Panc1 (cell line): ENCODE measurements around the gene JMJD1C.

Experiments
- REST ChIP-seq, 2 experiments: IDR thresholded peaks; 2 replicates each; pipeline ENCODE4 v1.6.1; 2011 to 2012; ENCODE audit warnings: low read depth in 2 of 2, control low read depth in 1 of 2, low read length in 1 of 2, mild to moderate bottlenecking in 1 of 2, moderate library complexity in 1 of 2; ENCODE audit not compliant: insufficient read depth in 1 of 2
- SIN3A ChIP-seq: IDR thresholded peaks from 2 replicates; pipeline ENCODE4 v1.6.1; 2012; ENCODE audit warnings: low read depth, mild to moderate bottlenecking, low read length, moderate library complexity, borderline replicate concordance; ENCODE audit not compliant: insufficient read depth
- TCF7L2 ChIP-seq: IDR thresholded peaks from 2 replicates; pipeline ENCODE4 v1.6.1; 2011; ENCODE audit warnings: mild to moderate bottlenecking, low read depth, low read length, inconsistent platforms
- TF ChIP-seq, protein P1 (sequence below): fragments of 450-650 bp; IDR thresholded peaks from 2 replicates; pipeline ENCODE4 v1.5.1; 2017; ENCODE audit warnings: mild to moderate bottlenecking

- TF ChIP-seq, protein P1, sequence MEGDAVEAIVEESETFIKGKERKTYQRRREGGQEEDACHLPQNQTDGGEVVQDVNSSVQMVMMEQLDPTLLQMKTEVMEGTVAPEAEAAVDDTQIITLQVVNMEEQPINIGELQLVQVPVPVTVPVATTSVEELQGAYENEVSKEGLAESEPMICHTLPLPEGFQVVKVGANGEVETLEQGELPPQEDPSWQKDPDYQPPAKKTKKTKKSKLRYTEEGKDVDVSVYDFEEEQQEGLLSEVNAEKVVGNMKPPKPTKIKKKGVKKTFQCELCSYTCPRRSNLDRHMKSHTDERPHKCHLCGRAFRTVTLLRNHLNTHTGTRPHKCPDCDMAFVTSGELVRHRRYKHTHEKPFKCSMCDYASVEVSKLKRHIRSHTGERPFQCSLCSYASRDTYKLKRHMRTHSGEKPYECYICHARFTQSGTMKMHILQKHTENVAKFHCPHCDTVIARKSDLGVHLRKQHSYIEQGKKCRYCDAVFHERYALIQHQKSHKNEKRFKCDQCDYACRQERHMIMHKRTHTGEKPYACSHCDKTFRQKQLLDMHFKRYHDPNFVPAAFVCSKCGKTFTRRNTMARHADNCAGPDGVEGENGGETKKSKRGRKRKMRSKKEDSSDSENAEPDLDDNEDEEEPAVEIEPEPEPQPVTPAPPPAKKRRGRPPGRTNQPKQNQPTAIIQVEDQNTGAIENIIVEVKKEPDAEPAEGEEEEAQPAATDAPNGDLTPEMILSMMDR, result no peak
- TF ChIP-seq REST (IDR thresholded peaks at IDR 0.05; ENCODE audit: insufficient read depth in 1 of 2, low read depth in 2 of 2, low read length in 1 of 2) (no peak), SIN3A (no peak), TCF7L2 (no peak)
These were observed 12.8 kb upstream of the JMJD1C start for GRCh38 chr10:63478564-63478963.
